HCT116 (cell line): ENCODE results near the gene LSAMP. TPM values are rescaled to one million over a fixed set of nuclear protein-coding genes. Genes with fewer than 3 reads are reported as not detected.

Experiments
- ATAC-seq: fragments of 200-7000 bp; cut with Tn5 transposase; 2 replicates; pipeline ENCODE4 v1.9.1; 2020; ENCODE audit warnings: mild to moderate bottlenecking, moderate library complexity
- BruUV-seq: library from RNA; stranded (reverse); fragments of 400-500 nt; replicated peaks from 2 replicates; lab custom pipeline; 2021; lab: Mats Ljungman, UMichigan
- CTCF ChIA-PET: fragments of 300-600 bp; sonication (Branson Sonifier 250); formaldehyde crosslinking; loops from one replicate; lab custom pipeline; 2021; ENCODE audit warnings: antibody characterized with exemption; lab: Charles Lee
- POLR2A ChIA-PET: fragments of 300-600, 350-600 bp; sonication (Branson Sonifier 250); formaldehyde crosslinking; loops from one replicate; lab custom pipeline; 2021; ENCODE audit warnings: antibody characterized with exemption; lab: Charles Lee
- RAD21 ChIA-PET, 2 experiments: fragments of 300-600 bp; sonication (Branson Sonifier 250); formaldehyde crosslinking; loops; one replicate each; lab custom pipeline; 2023; ENCODE audit warnings: low total read pairs in 2 of 2; ENCODE audit not compliant: uncharacterized antibody in 2 of 2, unreplicated experiment in 2 of 2, low non-redundant PET in 1 of 2; lab: Charles Lee
- DNase-seq: peaks from one replicate; pipeline ENCODE4 v3.0.0-alpha.2; 2010; ENCODE audit warnings: low read depth, low spot score
- H2AFZ ChIP-seq: fragments of 200-600 bp; shearing (Covaris generic), sonication (generic); 2 replicates; pipeline ENCODE4 v1.6.1; 2017; ENCODE audit warnings: low read depth, mixed run types, mixed read lengths, antibody characterized with exemption, low read length; ENCODE audit not compliant: poor library complexity, severe bottlenecking
- H3K27ac ChIP-seq: 2 replicates; pipeline ENCODE4 v1.5.1; 2012; ENCODE audit warnings: low read depth, low read length
- H3K27me3 ChIP-seq: fragments of 200-600 bp; sonication (generic); 2 replicates; pipeline ENCODE4 v1.6.1; 2016; ENCODE audit warnings: mixed run types, low read length, mixed read lengths; ENCODE audit not compliant: insufficient read depth
- H3K36me3 ChIP-seq, 2 experiments: fragments of 200-500 bp in 1 of 2; fragments of 200-600 bp in 1 of 2; sonication (Bioruptor generic) in 1 of 2; sonication (generic) in 1 of 2; 2 replicates each; pipeline versions ENCODE4 v1.5.1 to v1.6.1; 2014 to 2016; ENCODE audit warnings: low read length in 2 of 2, inconsistent platforms in 1 of 2, mixed read lengths in 1 of 2, mixed run types in 1 of 2; ENCODE audit not compliant: insufficient read depth in 2 of 2, control insufficient read depth in 1 of 2
- H3K4me1 ChIP-seq, 2 experiments: fragments of 200-600 bp in 1 of 2; sonication (generic) in 1 of 2; 2 replicates each; pipeline versions ENCODE4 v1.5.1 to v1.6.1; 2012 to 2017; ENCODE audit warnings: low read length in 2 of 2, inconsistent platforms in 1 of 2, mild to moderate bottlenecking in 1 of 2, mixed read lengths in 1 of 2, mixed run types in 1 of 2, moderate library complexity in 1 of 2; ENCODE audit not compliant: insufficient read depth in 2 of 2, control insufficient read depth in 1 of 2
- H3K4me2 ChIP-seq: fragments of 200-600 bp; sonication (generic); 2 replicates; pipeline ENCODE4 v1.6.1; 2017; ENCODE audit warnings: mixed run types, low read length, mixed read lengths
- H3K4me3 ChIP-seq, 2 experiments: fragments of 200-600 bp in 1 of 2; sonication (generic) in 1 of 2; replicated peaks in 1 of 2; 2 replicates each; pipeline ENCODE4 v1.5.1; 2011 to 2016; ENCODE audit warnings: low read length in 2 of 2, control low read depth in 1 of 2, low read depth in 1 of 2, mild to moderate bottlenecking in 1 of 2, mixed read lengths in 1 of 2, mixed run types in 1 of 2
- H3K79me2 ChIP-seq: fragments of 200-600 bp; sonication (generic); 2 replicates; pipeline ENCODE4 v1.6.1; 2017; ENCODE audit warnings: mild to moderate bottlenecking, mixed run types, low read length, moderate library complexity, mixed read lengths; ENCODE audit not compliant: insufficient read depth
- H3K9ac ChIP-seq: fragments of 200-600 bp; sonication (generic); 2 replicates; pipeline ENCODE4 v1.6.1; 2016; ENCODE audit warnings: low read length, mixed read lengths
- H3K9me2 ChIP-seq: fragments of 200-600 bp; sonication (generic), shearing (Covaris generic); 2 replicates; pipeline ENCODE4 v1.6.1; 2017; ENCODE audit warnings: mixed run types, mild to moderate bottlenecking, moderate library complexity; ENCODE audit not compliant: insufficient read depth
- H3K9me3 ChIP-seq, 2 experiments: fragments of 200-500 bp in 1 of 2; fragments of 200-600 bp in 1 of 2; sonication (Bioruptor generic) in 1 of 2; sonication (generic) in 1 of 2; 2 replicates each; pipeline ENCODE4 v1.6.1; 2014 to 2017; ENCODE audit warnings: low read length in 2 of 2, mixed read lengths in 2 of 2, inconsistent platforms in 1 of 2, low read depth in 1 of 2, mild to moderate bottlenecking in 1 of 2, mixed run types in 1 of 2, moderate library complexity in 1 of 2; ENCODE audit not compliant: control insufficient read depth in 1 of 2, insufficient read depth in 1 of 2
- H4K20me1 ChIP-seq: fragments of 200-600 bp; sonication (generic), shearing (Covaris generic); 2 replicates; pipeline ENCODE4 v1.6.1; 2017; ENCODE audit warnings: mixed run types, mild to moderate bottlenecking, moderate library complexity; ENCODE audit not compliant: insufficient read depth
- ATF3 ChIP-seq: IDR thresholded peaks from 2 replicates; pipeline ENCODE4 v1.6.1; 2012
- CTCF ChIP-seq, 3 experiments: fragments of 200-600 bp in 1 of 3; sonication (generic) in 1 of 3; IDR thresholded peaks in 2 of 3; conservative IDR thresholded peaks in 1 of 3; 2 replicates each; pipeline ENCODE4 v1.5.1; 2012 to 2017; ENCODE audit warnings: low read depth in 2 of 3, low read length in 2 of 3, antibody characterized with exemption in 1 of 3, borderline replicate concordance in 1 of 3, control low read depth in 1 of 3, mild to moderate bottlenecking in 1 of 3, mixed read lengths in 1 of 3, mixed run types in 1 of 3, moderate library complexity in 1 of 3; ENCODE audit not compliant: insufficient read depth in 1 of 3
- EGR1 ChIP-seq: IDR thresholded peaks from 2 replicates; pipeline ENCODE4 v1.6.1; 2012; ENCODE audit warnings: low read depth
- EZH2 ChIP-seq: fragments of 200-600 bp; sonication (generic); IDR thresholded peaks from 2 replicates; pipeline ENCODE4 v1.6.1; 2017; ENCODE audit warnings: antibody characterized with exemption, mixed run types
- EZH2phosphoT487 ChIP-seq: fragments of 200-600 bp; IDR thresholded peaks from 2 replicates; pipeline ENCODE4 v1.6.1; 2018; ENCODE audit warnings: antibody characterized with exemption, borderline replicate concordance
- FOSL1 ChIP-seq: IDR thresholded peaks from 2 replicates; pipeline ENCODE4 v1.6.1; 2012; ENCODE audit warnings: low read depth
- JUND ChIP-seq: IDR thresholded peaks from 2 replicates; pipeline ENCODE4 v1.6.1; 2012
- POLR2A ChIP-seq: IDR thresholded peaks from 2 replicates; pipeline ENCODE4 v1.7.0; 2011; ENCODE audit warnings: borderline replicate concordance; ENCODE audit not compliant: insufficient read depth, insufficient read length; ENCODE audit errors: extremely low read depth
- SIN3A ChIP-seq: IDR thresholded peaks from 2 replicates; pipeline ENCODE4 v1.6.1; 2012; ENCODE audit warnings: low read depth
- SP1 ChIP-seq: IDR thresholded peaks from 2 replicates; pipeline ENCODE4 v1.6.1; 2012; ENCODE audit warnings: low read depth
- YY1 ChIP-seq: IDR thresholded peaks from 2 replicates; pipeline ENCODE4 v1.6.1; 2011; ENCODE audit warnings: low read length, low read depth, moderate library complexity, mild to moderate bottlenecking; ENCODE audit not compliant: insufficient replicate concordance; ENCODE audit errors: extremely low read depth
- ZBTB33 ChIP-seq: IDR thresholded peaks from 2 replicates; pipeline ENCODE4 v1.6.1; 2011; ENCODE audit warnings: mild to moderate bottlenecking, low read length, moderate library complexity; ENCODE audit not compliant: insufficient replicate concordance; ENCODE audit errors: extremely low read depth
- ZFX ChIP-seq: fragments of 450-650 bp; IDR thresholded peaks from 2 replicates; pipeline ENCODE4 v1.6.1; 2017
- ZNF274 ChIP-seq: fragments of 200-500 bp; sonication (Bioruptor generic); IDR thresholded peaks from 2 replicates; pipeline ENCODE4 v1.6.1; 2014; ENCODE audit warnings: mild to moderate bottlenecking, low read depth, low read length, inconsistent platforms
- intact Hi-C: fragments of 100-400 bp; cut with micrococcal nuclease; formaldehyde crosslinking; loops from 2 replicates; pipeline ENCODE4 v1.10.0; 2022
- total RNA-seq: library from RNA; stranded (reverse); gene quantifications from one replicate; pipeline ENCODE4 v1.2.1, GENCODE V29; 2021; ENCODE audit not compliant: unreplicated experiment

The LSAMP gene
- total RNA-seq, 1 experiment from 2014 or later = 0.25 TPM

- intact Hi-C loops = no loop called here
- Histone ChIP-seq H3K4me2 (no peak overlapping the region), H3K36me3 (no peaks in the 10 kb centered on the region), H3K79me2 (no peaks in the 10 kb centered on the region), H3K9me2 (no peaks in the 10 kb centered on the region), H3K9ac (no peak overlapping the region), H3K4me3 (no peak overlapping the region), H4K20me1 (no peaks in the 10 kb centered on the region; the same call in 1 of the 2 replicates), H3K27ac (no peak overlapping the region), H2AFZ (no peak overlapping the region), H3K4me1 (no peaks in the 10 kb centered on the region), H3K27me3 (peaks cover 70% of the 10 kb centered on the region), H3K9me3 (no peaks in the 10 kb centered on the region)
- BruUV-seq = no TSS peak
- RAD21 ChIA-PET = no interaction called here
- no peak for DNase-seq
- no peak for ATAC-seq
- no peak for TF ChIP-seq ZFX
- TF ChIP-seq CTCF (IDR thresholded peaks at IDR 0.05 in 2 of 3, conservative IDR thresholded peaks at IDR 0.05 in 1 of 3; ENCODE audit: borderline replicate concordance in 1 of 3, insufficient read depth in 1 of 3, low read depth in 2 of 3, low read length in 2 of 3) = no peak
- TF ChIP-seq FOSL1 = no peak
- TF ChIP-seq ZBTB33 = no peak
- no peak for TF ChIP-seq JUND
- no peak for TF ChIP-seq EGR1
- TF ChIP-seq ZNF274 = no peak
- TF ChIP-seq EZH2phosphoT487 = no peak
- TF ChIP-seq POLR2A = no peak
- no peak for TF ChIP-seq SP1
- TF ChIP-seq YY1 = no peak
- TF ChIP-seq ATF3 = no peak
- no peak for TF ChIP-seq EZH2
- TF ChIP-seq SIN3A = no peak
- CTCF ChIA-PET = no interaction called here
- POLR2A ChIA-PET = no interaction called here
These were observed 541.4 kb downstream of the LSAMP start for GRCh38 chr3:115903843-115904242.
